K562 (cell line): ENCODE measurements around the gene NFYC. TPM values are rescaled to one million over a fixed set of nuclear protein-coding genes. Genes with fewer than 3 reads are reported as not detected.

ENCODE experiments used
- CEBPG ChIP-seq, 3 experiments: fragments of 200-800 bp in 1 of 3; sonication (Bioruptor generic) in 1 of 3; sonication (generic) in 1 of 3; formaldehyde crosslinking in 1 of 3; IDR thresholded peaks in 2 of 3; conservative IDR thresholded peaks in 1 of 3; 2 replicates each; pipeline versions ENCODE4 v1.6.1 to v1.8.0; 2016 to 2022; ENCODE audit warnings: missing compliant biosample characterization in 2 of 3, missing genetic modification characterization in 2 of 3, mild to moderate bottlenecking in 1 of 3, missing genetic modification reagents in 1 of 3
- HNRNPLL ChIP-seq: fragments of 200-400 bp; formaldehyde crosslinking; IDR thresholded peaks from 2 replicates; pipeline ENCODE4 v1.6.1; 2017; ENCODE audit warnings: low read length, low read depth, mild to moderate bottlenecking; ENCODE audit not compliant: poor library complexity, severe bottlenecking
- KLF10 ChIP-seq: fragments of 250-450 bp; sonication (Bioruptor Pico); IDR thresholded peaks from 2 replicates; pipeline ENCODE4 v1.6.1; 2021; ENCODE audit warnings: matching md5 sums
- MAFF ChIP-seq: IDR thresholded peaks from 2 replicates; pipeline ENCODE4 v1.6.1; 2012; ENCODE audit warnings: low read length, improper control_type of control experiment
- NFRKB ChIP-seq: fragments of 450-650 bp; IDR thresholded peaks from 2 replicates; pipeline ENCODE4 v1.6.1; 2016; ENCODE audit warnings: low read depth
- NONO ChIP-seq, 2 experiments: fragments of 200-400 bp in 1 of 2; fragments of 450-650 bp in 1 of 2; formaldehyde crosslinking in 1 of 2; IDR thresholded peaks; 2 replicates each; pipeline ENCODE4 v1.6.1; 2017; ENCODE audit warnings: low read depth in 2 of 2, mild to moderate bottlenecking in 2 of 2, moderate library complexity in 2 of 2, low read length in 1 of 2
- NR3C1 ChIP-seq: sonication (generic); formaldehyde crosslinking; IDR thresholded peaks from 2 replicates; pipeline ENCODE4 v1.8.1; 2022; ENCODE audit warnings: missing genetic modification reagents
- NUFIP1 ChIP-seq: fragments of 450-650 bp; IDR thresholded peaks from 2 replicates; pipeline ENCODE4 v1.6.1; 2018; ENCODE audit not compliant: partially characterized antibody
- PCBP2 ChIP-seq: fragments of 200-400 bp; formaldehyde crosslinking; IDR thresholded peaks from 2 replicates; pipeline ENCODE4 v1.6.1; 2018; ENCODE audit warnings: low read length, low read depth, mild to moderate bottlenecking, moderate library complexity; ENCODE audit not compliant: poor library complexity, severe bottlenecking
- PKNOX1 ChIP-seq: fragments of 450-650 bp; IDR thresholded peaks from 2 replicates; pipeline ENCODE4 v1.6.1; 2016
- POLR2AphosphoS2 ChIP-seq: IDR thresholded peaks from 2 replicates; pipeline ENCODE4 v1.6.1; 2012; ENCODE audit warnings: low read length, improper control_type of control experiment
- SIRT6 ChIP-seq: IDR thresholded peaks from one replicate; pipeline ENCODE4 v1.6.1; 2012; ENCODE audit warnings: low read depth, mild to moderate bottlenecking, control low read depth, inconsistent platforms, low read length, moderate library complexity
- SMAD4 ChIP-seq: fragments of 250-450 bp; sonication (Bioruptor Pico); conservative IDR thresholded peaks from 2 replicates; pipeline ENCODE4 v1.8.0; 2021; ENCODE audit warnings: inconsistent platforms, mild to moderate bottlenecking, moderate library complexity
- SMARCB1 ChIP-seq: IDR thresholded peaks from 2 replicates; pipeline ENCODE4 v1.6.1; 2011; ENCODE audit warnings: improper control_type of control experiment, low read depth; ENCODE audit not compliant: insufficient read length
- YY1 ChIP-seq, 3 experiments: IDR thresholded peaks; 2 replicates each; pipeline ENCODE4 v1.6.1; 2011; ENCODE audit warnings: low read length in 2 of 3, mild to moderate bottlenecking in 2 of 3, moderate library complexity in 2 of 3, borderline replicate concordance in 1 of 3, control low read depth in 1 of 3, low read depth in 1 of 3; ENCODE audit not compliant: insufficient read depth in 3 of 3, insufficient replicate concordance in 2 of 3, control insufficient read depth in 1 of 3, insufficient read length in 1 of 3; ENCODE audit errors: extremely low read depth in 1 of 3
- ZNF407 ChIP-seq: fragments of 450-650 bp; IDR thresholded peaks from 2 replicates; pipeline ENCODE4 v1.6.1; 2016; ENCODE audit warnings: low read depth
- ZNF785 ChIP-seq: fragments of 250-450 bp; sonication (Bioruptor Pico); IDR thresholded peaks from 2 replicates; pipeline ENCODE4 v1.4.0; 2020; ENCODE audit warnings: mild to moderate bottlenecking
- polyA plus RNA-seq, 8 experiments: library from polyadenylated mRNA; depleted of rRNA in 4 of 8; stranded (reverse) in 5 of 8; unstranded in 3 of 8; fragments of >200 nt; fragmentation: Nextera tagmentation in 2 of 8; fragmentation: Illumina TruSeq in 1 of 8; extraction: Ambion mirVana in 2 of 8; extraction: Trizol in 1 of 8; gene quantifications; 2 replicates each; pipeline versions ENCODE4 v1.2.1 to v1.2.3, GENCODE V29; 2011 to 2014; ENCODE audit warnings: inconsistent platforms in 1 of 8, missing spikeins in 1 of 8
- total RNA-seq, 7 experiments: library from RNA; depleted of rRNA in 6 of 7; stranded (reverse); fragments of >200 nt in 6 of 7; fragmentation: Illumina TruSeq in 2 of 7; extraction: Trizol in 2 of 7; gene quantifications; 2 replicates each; pipeline versions ENCODE4 v1.2.1 to v1.2.3, GENCODE V29; 2011 to 2021; ENCODE audit warnings: low replicate concordance in 1 of 7

The NFYC gene
- total and polyA plus RNA-seq, 9 of the 15 experiments (the other 6 are each of a cell fraction or from before 2014, with no cell fraction given) = 4.8 to 59.8 (median 41.1) TPM

GRCh38 chr1:40691538-40692428 lies at the start of gene NFYC (continued):
- TF ChIP-seq ZNF407 (peak; percentile 31; the same call in 1 of the 2 replicates), YY1 (IDR thresholded peaks at IDR 0.05; ENCODE audit: borderline replicate concordance in 1 of 3, control insufficient read depth in 1 of 3, extremely low read depth in 1 of 3, insufficient read depth in 3 of 3, insufficient read length in 1 of 3, insufficient replicate concordance in 2 of 3, low read depth in 1 of 3, low read length in 2 of 3) (peak; percentile 91 to 93 (median 93)), KLF10 (no peak), ZNF785 (CRISPR knock-in tag) (no peak), NR3C1 (CRISPR knock-in tag) (no peak), NUFIP1 (peak; percentile 71), PCBP2 (no peak), CEBPG (CRISPR knock-in tag; IDR thresholded peaks at IDR 0.05) (peak; percentile 33; the same call in 1 of the 2 replicates), CEBPG (tag; conservative IDR thresholded peaks at IDR 0.05 in 1 of 2, IDR thresholded peaks at IDR 0.05 in 1 of 2) (no peak), SMAD4 (peak; percentile 91), POLR2AphosphoS2 (peak; percentile 98), SIRT6 (no peak), HNRNPLL (peak; percentile 75), MAFF (peak; percentile 58; the same call in 1 of the 2 replicates), PKNOX1 (no peak), NONO (IDR thresholded peaks at IDR 0.05; ENCODE audit: low read depth in 2 of 2, low read length in 1 of 2) (peak; percentile 89 to 93), SMARCB1 (no peak), NFRKB (peak; percentile 100)
